GM23338 (cell line): ENCODE results near the gene OR1D5. TPM values are rescaled to one million over a fixed set of nuclear protein-coding genes. Genes with fewer than 3 reads are reported as not detected.

Source experiments
- ATAC-seq: fragments of 200-7000 bp; cut with Tn5 transposase; 3 replicates; pipeline ENCODE4 v1.9.1; 2020
- DNase-seq: peaks from one replicate; pipeline ENCODE4 v3.0.0-alpha.2; 2015; ENCODE audit warnings: low spot score
- H2AFZ ChIP-seq: fragments of 200-600 bp; sonication (generic); 2 replicates; pipeline ENCODE4 v1.8.0; 2016; ENCODE audit warnings: antibody characterized with exemption, mild to moderate bottlenecking, moderate library complexity
- H3F3A ChIP-seq: fragments of 200-600 bp; sonication (generic); replicated peaks from 2 replicates; pipeline ENCODE4 v1.8.0; 2017; ENCODE audit warnings: antibody characterized with exemption, mixed run types, low read depth
- H3K27ac ChIP-seq: fragments of 200-600 bp; sonication (generic); 2 replicates; pipeline ENCODE4 v1.6.1; 2016; ENCODE audit warnings: low read depth
- H3K27me3 ChIP-seq: fragments of 200-600 bp; sonication (generic); 2 replicates; pipeline ENCODE4 v1.8.0; 2016; ENCODE audit warnings: mild to moderate bottlenecking, mixed run types, moderate library complexity; ENCODE audit not compliant: insufficient read depth
- H3K36me3 ChIP-seq: fragments of 200-600 bp; sonication (generic); 2 replicates; pipeline ENCODE4 v1.8.0; 2016; ENCODE audit warnings: mild to moderate bottlenecking; ENCODE audit not compliant: insufficient read depth
- H3K4me1 ChIP-seq: fragments of 200-600 bp; sonication (generic); 2 replicates; pipeline ENCODE4 v1.8.0; 2016; ENCODE audit warnings: mild to moderate bottlenecking, moderate library complexity; ENCODE audit not compliant: insufficient read depth
- H3K4me2 ChIP-seq: fragments of 200-600 bp; sonication (generic); 2 replicates; pipeline ENCODE4 v1.7.1; 2017; ENCODE audit warnings: mixed run types
- H3K4me3 ChIP-seq: fragments of 200-600 bp; sonication (generic); 2 replicates; pipeline ENCODE4 v1.6.1; 2016; ENCODE audit warnings: mixed run types
- H3K79me2 ChIP-seq: fragments of 200-600 bp; sonication (generic); replicated peaks from 2 replicates; pipeline ENCODE4 v1.8.0; 2017; ENCODE audit warnings: mild to moderate bottlenecking; ENCODE audit not compliant: insufficient read depth
- H3K9me2 ChIP-seq: fragments of 200-600 bp; sonication (generic); 2 replicates; pipeline ENCODE4 v1.8.0; 2017; ENCODE audit not compliant: insufficient read depth
- H4K20me1 ChIP-seq: fragments of 200-600 bp; sonication (generic); replicated peaks from 2 replicates; pipeline ENCODE4 v1.8.0; 2017; ENCODE audit warnings: mild to moderate bottlenecking; ENCODE audit not compliant: insufficient read depth
- H3K27ac Mint-ChIP-seq: 2 replicates; pipeline ENCODE4 v1.8.0; 2020; ENCODE audit warnings: inconsistent platforms, mild to moderate bottlenecking, moderate library complexity, mixed read lengths
- H3K27me3 Mint-ChIP-seq: 3 replicates; pipeline ENCODE4 v1.8.0; 2022; ENCODE audit warnings: low read depth, mild to moderate bottlenecking, moderate library complexity, mixed read lengths, inconsistent platforms; ENCODE audit not compliant: insufficient read depth, poor library complexity
- H3K36me3 Mint-ChIP-seq: 3 replicates; pipeline ENCODE4 v1.8.0; 2021; ENCODE audit warnings: low read depth, mild to moderate bottlenecking, inconsistent platforms, moderate library complexity, mixed read lengths
- H3K4me1 Mint-ChIP-seq: 3 replicates; pipeline ENCODE4 v1.8.0; 2020; ENCODE audit warnings: mild to moderate bottlenecking, inconsistent platforms, mixed read lengths
- H3K4me3 Mint-ChIP-seq: 3 replicates; pipeline ENCODE4 v1.8.0; 2021; ENCODE audit warnings: moderate library complexity, mild to moderate bottlenecking, inconsistent platforms, mixed read lengths
- H3K9me3 Mint-ChIP-seq: 3 replicates; pipeline ENCODE4 v1.8.0; 2020; ENCODE audit warnings: moderate library complexity, mild to moderate bottlenecking, inconsistent platforms, mixed read lengths
- CREB1 ChIP-seq: fragments of 250-450 bp; sonication (Bioruptor Pico); IDR thresholded peaks from 2 replicates; pipeline ENCODE4 v1.5.0; 2020; ENCODE audit warnings: low read depth, mild to moderate bottlenecking, moderate library complexity
- CTCF ChIP-seq, 2 experiments: fragments of 200-600 bp in 1 of 2; sonication (generic) in 1 of 2; conservative IDR thresholded peaks; 2 replicates each; pipeline versions ENCODE4 v1.5.1 to v1.6.1; 2016 to 2017; ENCODE audit warnings: antibody characterized with exemption in 2 of 2, low read depth in 2 of 2, mild to moderate bottlenecking in 2 of 2, moderate library complexity in 1 of 2
- ETS1 ChIP-seq: IDR thresholded peaks from 2 replicates; pipeline ENCODE4 v1.6.1; 2016; ENCODE audit warnings: antibody characterized with exemption
- EZH2 ChIP-seq: fragments of 200-600 bp; sonication (generic); IDR thresholded peaks from one replicate; pipeline ENCODE4 v1.8.0; 2017; ENCODE audit warnings: antibody characterized with exemption, mild to moderate bottlenecking, low read depth; ENCODE audit not compliant: unreplicated experiment
- EZH2phosphoT487 ChIP-seq: fragments of 200-600 bp; sonication (generic); IDR thresholded peaks from one replicate; pipeline ENCODE4 v1.8.1; 2018; ENCODE audit warnings: antibody characterized with exemption; ENCODE audit not compliant: unreplicated experiment
- JUNB ChIP-seq: IDR thresholded peaks from one replicate; pipeline ENCODE4 v1.6.1; 2016; ENCODE audit warnings: antibody characterized with exemption; ENCODE audit not compliant: unreplicated experiment
- NANOG ChIP-seq: IDR thresholded peaks from 2 replicates; pipeline ENCODE4 v1.6.1; 2016; ENCODE audit warnings: antibody characterized with exemption, borderline replicate concordance
- POLR2AphosphoS5 ChIP-seq: IDR thresholded peaks from 2 replicates; pipeline ENCODE4 v1.6.1; 2016; ENCODE audit warnings: antibody characterized with exemption, low read depth
- REST ChIP-seq: IDR thresholded peaks from one replicate; pipeline ENCODE4 v1.6.1; 2018; ENCODE audit warnings: antibody characterized with exemption; ENCODE audit not compliant: unreplicated experiment
- STAT1 ChIP-seq: IDR thresholded peaks from one replicate; pipeline ENCODE4 v1.6.1; 2016; ENCODE audit warnings: antibody characterized with exemption; ENCODE audit not compliant: unreplicated experiment
- ZNF114 ChIP-seq: fragments of 250-450 bp; sonication (Bioruptor Pico); IDR thresholded peaks from 2 replicates; pipeline ENCODE4 v1.5.0; 2020; ENCODE audit warnings: mild to moderate bottlenecking, moderate library complexity
- ZNF462 ChIP-seq: fragments of 250-450 bp; sonication (Bioruptor Pico); IDR thresholded peaks from 2 replicates; pipeline ENCODE4 v1.5.0; 2020; ENCODE audit warnings: mild to moderate bottlenecking, moderate library complexity
- polyA plus RNA-seq: library from polyadenylated mRNA; unstranded; fragments of >200 nt; fragmentation: Nextera tagmentation; extraction: Ambion mirVana; gene quantifications from 2 replicates; pipeline ENCODE4 v1.2.1, GENCODE V29; 2016
- total RNA-seq: library from RNA; depleted of rRNA; stranded (reverse); fragments of >200 nt; shearing (Covaris generic); gene quantifications from 2 replicates; pipeline ENCODE4 v1.2.3, GENCODE V29; 2014

OR1D5 gene
- total and polyA plus RNA-seq, 2 experiments from 2014 or later: not detected

- Histone ChIP-seq H3K27me3 (no peaks in the 10 kb centered on the region), H3K9me2 (no peaks in the 10 kb centered on the region), H2AFZ (peak overlapping the region; percentile 92), H3K4me2 (peak overlapping the region; percentile 78), H3K79me2 (no peaks in the 10 kb centered on the region), H3F3A (no peaks in the 10 kb centered on the region), H4K20me1 (no peaks in the 10 kb centered on the region), H3K27ac (peak overlapping the region; percentile 73; the same call in 1 of the 2 replicates), H3K4me1 (no peaks in the 10 kb centered on the region), H3K4me3 (peak overlapping the region; percentile 60), H3K36me3 (no peaks in the 10 kb centered on the region)
- no peak for TF ChIP-seq ZNF114 (CRISPR knock-in tag)
- TF ChIP-seq JUNB: no peak
- TF ChIP-seq CREB1: peak; percentile 43; the same call in 1 of the 2 replicates
- no peak for TF ChIP-seq ETS1
- TF ChIP-seq NANOG: no peak
- peak; percentile 71 to 98 for TF ChIP-seq CTCF (conservative IDR thresholded peaks at IDR 0.05; ENCODE audit: low read depth in 2 of 2)
- no peak for TF ChIP-seq ZNF462 (CRISPR knock-in tag)
- peak; percentile 85 for TF ChIP-seq POLR2AphosphoS5
- no peak for TF ChIP-seq EZH2
- no peak for TF ChIP-seq EZH2phosphoT487
- no peak for TF ChIP-seq STAT1
- TF ChIP-seq REST: no peak
- Mint-ChIP-seq H3K4me1 (no peaks in the 10 kb centered on the region), H3K9me3 (peaks cover 13% of the 10 kb centered on the region; the same call in 2 of the 3 replicates), H3K27me3 (peaks cover 5% of the 10 kb centered on the region), H3K4me3 (peak overlapping the region; percentile 95), H3K36me3 (peaks cover 5% of the 10 kb centered on the region; the same call in 2 of the 3 replicates), H3K27ac (peak overlapping the region; percentile 99)
- ATAC-seq (peak; percentile 98), DNase-seq (peak; percentile 99)
Observed at GRCh38 chr17:3048727-3049471, 14.5 kb downstream of the OR1D5 start.
